GM12878 (cell line): Measurements from ENCODE around the gene MAST4. TPM values are rescaled to one million over a fixed set of nuclear protein-coding genes. Genes with fewer than 3 reads are reported as not detected.

Source experiments
- ATAC-seq: fragments of 200-7000 bp; cut with Tn5 transposase; 3 replicates; pipeline ENCODE4 v1.9.1; 2020; ENCODE audit warnings: mild to moderate bottlenecking, moderate library complexity
- BruUV-seq: library from RNA; stranded (reverse); fragments of 400-500 nt; replicated peaks from 2 replicates; lab custom pipeline; 2021; lab: Mats Ljungman, UMichigan
- CTCF ChIA-PET: fragments of 300-600 bp; sonication (Branson Sonifier 250); formaldehyde crosslinking; extraction: SDS; loops from one replicate; lab custom pipeline; 2021; ENCODE audit warnings: inconsistent platforms; lab: Yijun Ruan, JAX
- POLR2A ChIA-PET: fragments of 350-600 bp; formaldehyde crosslinking; extraction: SDS; loops from one replicate; lab custom pipeline; 2021; ENCODE audit warnings: inconsistent platforms; lab: Charles Lee
- RAD21 ChIA-PET: fragments of 300-600 bp; sonication (Branson Sonifier 250); formaldehyde crosslinking; loops from one replicate; lab custom pipeline; 2023; ENCODE audit warnings: antibody characterized with exemption; ENCODE audit not compliant: unreplicated experiment; lab: Charles Lee
- SMC1A ChIA-PET: fragments of 300-600 bp; sonication (Branson Sonifier 250); formaldehyde crosslinking; loops from one replicate; lab custom pipeline; 2023; ENCODE audit not compliant: unreplicated experiment, uncharacterized antibody; lab: Charles Lee
- DNase-seq: peaks from one replicate; pipeline ENCODE4 v3.0.0-alpha.2; 2011; ENCODE audit warnings: low read depth, low spot score
- FAIRE-seq: peaks from 3 replicates; lab custom pipeline; 2011; peaks lifted over from hg19 to GRCh38; lab: Jason Lieb, UNC
- H2AFZ ChIP-seq: 2 replicates; pipeline ENCODE4 v1.6.0; 2011; ENCODE audit warnings: low read depth, low read length, control low read depth; ENCODE audit not compliant: control insufficient read depth
- H3K27ac ChIP-seq: 2 replicates; pipeline ENCODE4 v1.5.1; 2011; ENCODE audit warnings: control low read depth; ENCODE audit not compliant: control insufficient read depth, insufficient read depth
- H3K27me3 ChIP-seq, 2 experiments: replicated peaks in 1 of 2; 2 replicates each; pipeline versions ENCODE4 v1.6.0 to v1.6.1; 2011; ENCODE audit warnings: low read length in 1 of 2; ENCODE audit not compliant: control insufficient read depth in 2 of 2, insufficient read depth in 2 of 2
- H3K36me3 ChIP-seq, 2 experiments: 2 replicates each; pipeline ENCODE4 v1.5.1; 2011; ENCODE audit warnings: low read length in 1 of 2; ENCODE audit not compliant: control insufficient read depth in 2 of 2, insufficient read depth in 2 of 2
- H3K4me1 ChIP-seq: 2 replicates; pipeline ENCODE4 v1.6.1; 2011; ENCODE audit warnings: mild to moderate bottlenecking, low read length, moderate library complexity, mixed read lengths; ENCODE audit not compliant: control insufficient read depth, insufficient read depth
- H3K4me2 ChIP-seq: 2 replicates; pipeline ENCODE4 v1.6.0; 2011; ENCODE audit warnings: control low read depth; ENCODE audit not compliant: control insufficient read depth, insufficient read depth
- H3K4me3 ChIP-seq: fragments of 200-600 bp; sonication (generic); 2 replicates; pipeline ENCODE4 v1.5.1; 2016
- H3K79me2 ChIP-seq: 2 replicates; pipeline ENCODE4 v1.6.0; 2011; ENCODE audit warnings: low read length; ENCODE audit not compliant: control insufficient read depth, insufficient read depth
- H3K9ac ChIP-seq: 2 replicates; pipeline ENCODE4 v1.8.0; 2011; ENCODE audit warnings: low read length, control low read depth, mixed read lengths; ENCODE audit not compliant: control insufficient read depth, insufficient read depth
- H3K9me3 ChIP-seq: replicated peaks from 3 replicates; pipeline ENCODE4 v1.5.1; 2011; ENCODE audit warnings: mild to moderate bottlenecking, low read length; ENCODE audit not compliant: control insufficient read depth, insufficient read depth
- H4K20me1 ChIP-seq: 2 replicates; pipeline ENCODE4 v1.6.0; 2011; ENCODE audit not compliant: control insufficient read depth, insufficient read depth
- BCLAF1 ChIP-seq: fragments of 450-650 bp; IDR thresholded peaks from 2 replicates; pipeline ENCODE4 v1.6.1; 2017; ENCODE audit warnings: antibody characterized with exemption, mild to moderate bottlenecking, moderate library complexity
- E2F4 ChIP-seq: IDR thresholded peaks from 2 replicates; pipeline ENCODE4 v1.6.1; 2012; ENCODE audit warnings: low read depth, low read length, improper control_type of control experiment
- EGR1 ChIP-seq, 2 experiments: IDR thresholded peaks; 1 replicate in 1 of 2; 2 replicates in 1 of 2; pipeline ENCODE4 v1.6.1; 2011 to 2012; ENCODE audit warnings: low read depth in 2 of 2, low read length in 2 of 2, borderline replicate concordance in 1 of 2, mild to moderate bottlenecking in 1 of 2, moderate library complexity in 1 of 2
- FOXM1 ChIP-seq: IDR thresholded peaks from 2 replicates; pipeline ENCODE4 v1.6.1; 2012; ENCODE audit warnings: low read depth, mild to moderate bottlenecking, inconsistent platforms, low read length, moderate library complexity
- POLR2AphosphoS2 ChIP-seq: IDR thresholded peaks from 2 replicates; pipeline ENCODE4 v1.6.1; 2011; ENCODE audit warnings: low read depth, mild to moderate bottlenecking, low read length, improper control_type of control experiment, moderate library complexity
- RELB ChIP-seq: fragments of 450-650 bp; IDR thresholded peaks from 2 replicates; pipeline ENCODE4 v1.6.1; 2017; ENCODE audit warnings: low read depth, mild to moderate bottlenecking, moderate library complexity
- USF2 ChIP-seq: IDR thresholded peaks from 2 replicates; pipeline ENCODE4 v1.6.1; 2011; ENCODE audit warnings: low read depth, low read length, improper control_type of control experiment, borderline replicate concordance
- WGBS: methylation state at CpG from one replicate; pipeline ENCODE4 v1.1.6; 2016; ENCODE audit warnings: low lambda C conversion rate; ENCODE audit not compliant: insufficient replicate concordance, insufficient coverage; ENCODE audit errors: missing lambda C conversion rate; 5-methylcytosine and 5-hydroxymethylcytosine counted together
- in situ Hi-C: fragments of 300-500 bp; cut with MboI; formaldehyde crosslinking; loops from 9 replicates; pipeline ENCODE4 v1.14.3; 2018; ENCODE audit warnings: mixed read lengths
- intact Hi-C: fragments of 100-400 bp; cut with micrococcal nuclease; formaldehyde crosslinking; loops from one replicate; pipeline ENCODE4 v1.14.2; 2022; ENCODE audit not compliant: unreplicated experiment
- polyA plus RNA-seq, 11 experiments: library from polyadenylated mRNA; depleted of rRNA in 4 of 11; unstranded in 6 of 11; stranded (reverse) in 5 of 11; fragments of >200 nt; fragmentation: Nextera tagmentation in 4 of 11; fragmentation: Illumina TruSeq in 1 of 11; extraction: Ambion mirVana in 4 of 11; extraction: Trizol in 1 of 11; gene quantifications; 1 replicate in 1 of 11; 2 replicates in 10 of 11; pipeline versions ENCODE4 v1.2.1 to v1.2.3, GENCODE V29; 2011 to 2016; ENCODE audit warnings: inconsistent platforms in 2 of 11, missing spikeins in 2 of 11, low read depth in 1 of 11
- total RNA-seq, 4 experiments: library from RNA; depleted of rRNA in 3 of 4; stranded (reverse); fragments of >200 nt in 3 of 4; fragmentation: Illumina TruSeq in 1 of 4; extraction: Trizol in 1 of 4; gene quantifications; 2 replicates each; pipeline versions ENCODE4 v1.2.1 to v1.2.3, GENCODE V29; 2013 to 2021

The MAST4 gene
- total and polyA plus RNA-seq, 10 of the 15 experiments (the other 5 are each of a cell fraction or from before 2014, with no cell fraction given) = 0.02 to 1.6 (median 0.29) TPM; not detected in 1

- TF ChIP-seq USF2 = no peak
These were observed 274.5 kb downstream of the MAST4 start (continued) for GRCh38 chr5:66870708-66871107.

GRCh38 chr5:66871651-66872050, 275.5 kb downstream of the MAST4 start:
- ChIA-PET CTCF (no interaction called here), POLR2A (no interaction called here), SMC1A (no interaction called here), RAD21 (no interaction called here)
- FAIRE-seq (no peak), DNase-seq (no peak), ATAC-seq (no peak)
- Histone ChIP-seq H3K4me3 (no peak overlapping the region), H3K79me2 (no peaks in the 10 kb centered on the region), H3K9me3 (no peaks in the 10 kb centered on the region), H3K4me1 (no peaks in the 10 kb centered on the region), H3K9ac (no peak overlapping the region), H4K20me1 (no peaks in the 10 kb centered on the region), H3K27me3 (no peaks in the 10 kb centered on the region), H3K36me3 (no peaks in the 10 kb centered on the region), H3K4me2 (no peak overlapping the region), H3K27ac (no peak overlapping the region), H2AFZ (no peak overlapping the region)
- 22% methylated on average over 5 of the region's 5 CpGs for WGBS
- BruUV-seq = no TSS peak
- TF ChIP-seq POLR2AphosphoS2 (no peak), FOXM1 (no peak), BCLAF1 (no peak), RELB (no peak), EGR1 (IDR thresholded peaks at IDR 0.05; ENCODE audit: borderline replicate concordance in 1 of 2, low read depth in 2 of 2, low read length in 2 of 2) (no peak), E2F4 (no peak)
- in situ Hi-C loops (no loop called here), intact Hi-C loops (no loop called here)
